ENCODE measurements around the gene TDRKH.

TDRKH gene

GRCh38 chr1:151779852-151780251 lies 10.4 kb downstream of the TDRKH start:
- H3K27ac ChIP-seq: no peak overlapping the region
- TF ChIP-seq, protein P1, sequence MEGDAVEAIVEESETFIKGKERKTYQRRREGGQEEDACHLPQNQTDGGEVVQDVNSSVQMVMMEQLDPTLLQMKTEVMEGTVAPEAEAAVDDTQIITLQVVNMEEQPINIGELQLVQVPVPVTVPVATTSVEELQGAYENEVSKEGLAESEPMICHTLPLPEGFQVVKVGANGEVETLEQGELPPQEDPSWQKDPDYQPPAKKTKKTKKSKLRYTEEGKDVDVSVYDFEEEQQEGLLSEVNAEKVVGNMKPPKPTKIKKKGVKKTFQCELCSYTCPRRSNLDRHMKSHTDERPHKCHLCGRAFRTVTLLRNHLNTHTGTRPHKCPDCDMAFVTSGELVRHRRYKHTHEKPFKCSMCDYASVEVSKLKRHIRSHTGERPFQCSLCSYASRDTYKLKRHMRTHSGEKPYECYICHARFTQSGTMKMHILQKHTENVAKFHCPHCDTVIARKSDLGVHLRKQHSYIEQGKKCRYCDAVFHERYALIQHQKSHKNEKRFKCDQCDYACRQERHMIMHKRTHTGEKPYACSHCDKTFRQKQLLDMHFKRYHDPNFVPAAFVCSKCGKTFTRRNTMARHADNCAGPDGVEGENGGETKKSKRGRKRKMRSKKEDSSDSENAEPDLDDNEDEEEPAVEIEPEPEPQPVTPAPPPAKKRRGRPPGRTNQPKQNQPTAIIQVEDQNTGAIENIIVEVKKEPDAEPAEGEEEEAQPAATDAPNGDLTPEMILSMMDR (conservative IDR thresholded peaks at IDR 0.05): no peak

- TF ChIP-seq, protein P1 (conservative IDR thresholded peaks at IDR 0.05): no peak
- no peak overlapping the region for H3K27ac ChIP-seq
Measured at GRCh38 chr1:151777317-151777716, 13.0 kb downstream of the TDRKH start.

GRCh38 chr1:151776665-151777062 lies 13.6 kb downstream of the TDRKH start:
- no peak overlapping the region for H3K27ac ChIP-seq
- TF ChIP-seq, protein P1 (conservative IDR thresholded peaks at IDR 0.05): no peak

GRCh38 chr1:151775894-151776664 lies 14.2 kb downstream of the TDRKH start:
- H3K27ac ChIP-seq: no peak overlapping the region
- TF ChIP-seq, protein P1 (conservative IDR thresholded peaks at IDR 0.05): no peak

- H3K27ac ChIP-seq: no peak overlapping the region
- TF ChIP-seq, protein P1 (conservative IDR thresholded peaks at IDR 0.05): no peak
Measured at GRCh38 chr1:151774256-151774922, 15.9 kb downstream of the TDRKH start.

- H3K27ac ChIP-seq: no peak overlapping the region; the same call in 1 of the 2 replicates
- TF ChIP-seq, protein P1 (conservative IDR thresholded peaks at IDR 0.05): no peak
Measured at GRCh38 chr1:151773702-151774101, 16.6 kb downstream of the TDRKH start.

DNA sequence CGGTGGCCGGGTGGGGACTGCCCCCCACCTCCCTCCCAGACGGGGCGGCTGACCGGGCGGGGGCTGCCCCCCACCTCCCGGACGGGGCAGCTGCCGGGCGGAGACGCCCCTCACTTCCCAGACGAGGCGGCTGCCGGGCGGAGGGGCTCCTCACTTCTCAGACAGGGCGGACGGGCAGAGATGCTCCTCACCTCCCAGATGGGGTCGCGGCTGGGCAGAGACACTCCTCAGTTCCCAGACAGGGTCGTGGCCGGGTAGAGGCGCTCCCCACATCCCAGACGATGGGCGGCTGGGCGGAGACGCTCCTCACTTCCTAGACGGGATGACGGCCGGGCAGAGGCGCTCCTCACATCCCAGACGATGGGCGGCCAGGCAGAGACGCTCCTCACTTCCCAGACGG lies 21.0 kb downstream of the TDRKH start:
- peak overlapping the region; percentile 98 for H3K27ac ChIP-seq

DNA sequence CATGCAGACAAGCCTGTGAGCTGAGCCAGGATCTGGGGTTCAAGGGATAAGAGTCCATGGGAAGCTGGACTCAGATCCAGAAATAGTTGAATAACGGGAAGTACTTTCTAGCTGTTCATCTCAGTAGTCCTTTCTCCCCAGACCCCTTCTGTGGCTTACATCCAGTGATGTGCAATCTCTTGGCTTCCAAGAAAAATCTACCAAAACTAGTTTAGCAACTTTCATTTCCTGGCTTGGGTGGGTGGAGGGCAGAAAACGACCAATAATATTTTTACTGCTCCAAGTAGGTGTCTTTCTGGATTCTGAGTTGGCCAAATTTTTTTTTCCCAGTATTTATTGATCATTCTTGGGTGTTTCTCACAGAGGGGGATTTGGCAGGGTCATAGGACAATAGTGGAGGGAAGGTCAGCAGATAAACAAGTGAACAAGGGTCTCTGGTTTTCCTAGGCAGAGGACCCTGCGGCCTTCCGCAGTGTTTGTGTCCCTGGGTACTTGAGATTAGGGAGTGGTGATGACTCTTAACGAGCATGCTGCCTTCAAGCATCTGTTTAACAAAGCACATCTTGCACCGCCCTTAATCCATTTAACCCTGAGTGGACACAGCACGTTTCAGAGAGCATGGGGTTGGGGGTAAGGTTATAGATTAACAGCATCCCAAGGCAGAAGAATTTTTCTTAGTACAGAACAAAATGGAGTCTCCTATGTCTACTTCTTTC lies 21.8 kb downstream of the TDRKH start:
- H3K27ac ChIP-seq: peak overlapping the region; percentile 98
